Activated T-helper 1 cell treated with Interleukin-2 at 50 U/mL for 16 hours (primary cell): ENCODE results near the gene ZNF763.
"Not testable (repeated sequence)": the region's sequence is repeated elsewhere in the genome, so short reads cannot be mapped to it uniquely, and the experiment has no call there.

Source experiments
- DNase-seq: peaks from one replicate; pipeline ENCODE4 v3.0.0-alpha.2; 2020; ENCODE audit warnings: low read depth

Gene ZNF763

GRCh38 chr19:11973019-11973810, 8.4 kb downstream of the ZNF763 start:
- no peak for DNase-seq

DNA sequence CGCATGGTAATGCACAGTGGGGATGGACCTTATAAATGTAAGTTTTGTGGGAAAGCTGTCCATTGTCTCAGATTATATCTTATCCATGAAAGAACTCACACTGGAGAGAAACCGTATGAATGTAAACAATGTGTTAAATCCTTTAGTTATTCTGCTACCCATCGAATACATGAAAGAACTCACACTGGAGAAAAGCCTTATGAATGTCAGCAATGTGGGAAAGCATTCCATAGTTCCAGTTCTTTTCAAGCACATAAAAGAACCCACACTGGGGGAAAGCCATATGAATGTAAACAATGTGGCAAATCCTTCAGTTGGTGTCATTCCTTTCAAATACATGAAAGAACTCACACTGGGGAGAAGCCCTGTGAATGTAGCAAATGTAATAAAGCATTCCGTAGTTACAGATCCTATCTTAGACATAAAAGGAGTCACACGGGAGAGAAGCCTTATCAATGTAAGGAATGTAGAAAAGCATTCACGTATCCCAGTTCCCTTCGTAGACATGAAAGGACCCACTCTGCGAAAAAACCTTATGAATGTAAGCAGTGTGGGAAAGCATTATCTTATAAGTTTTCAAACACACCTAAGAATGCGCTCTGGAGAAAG, 13.8 kb downstream of the ZNF763 start:
- DNase-seq = no peak

DNA sequence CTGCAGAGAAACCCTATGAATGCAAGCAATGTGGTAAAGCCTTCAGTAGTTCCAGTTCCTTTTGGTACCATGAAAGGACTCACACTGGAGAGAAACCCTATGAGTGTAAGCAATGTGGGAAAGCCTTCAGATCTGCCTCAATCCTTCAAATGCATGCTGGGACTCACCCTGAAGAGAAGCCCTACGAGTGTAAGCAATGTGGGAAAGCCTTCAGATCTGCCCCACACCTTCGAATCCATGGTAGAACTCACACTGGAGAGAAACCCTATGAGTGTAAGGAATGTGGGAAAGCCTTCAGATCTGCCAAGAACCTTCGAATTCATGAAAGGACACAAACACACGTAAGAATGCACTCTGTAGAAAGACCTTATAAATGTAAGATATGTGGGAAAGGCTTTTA, 14.7 kb downstream of the ZNF763 start:
- DNase-seq = no peak

- DNase-seq = no peak
Measured at GRCh38 chr19:11982526-11982925, 17.7 kb downstream of the ZNF763 start.

- no peak for DNase-seq
Measured at GRCh38 chr19:11984986-11985385, 20.1 kb downstream of the ZNF763 start.

GRCh38 chr19:11986754-11987153, 21.9 kb downstream of the ZNF763 start:
- DNase-seq = no peak

GRCh38 chr19:11987405-11988281, 22.8 kb downstream of the ZNF763 start:
- peak; percentile 78 for DNase-seq

GRCh38 chr19:11989112-11989456, 24.2 kb downstream of the ZNF763 start:
- DNase-seq = no peak

- not testable (repeated sequence) for DNase-seq
Measured at GRCh38 chr19:11991921-11992320, 27.1 kb downstream of the ZNF763 start.

DNA sequence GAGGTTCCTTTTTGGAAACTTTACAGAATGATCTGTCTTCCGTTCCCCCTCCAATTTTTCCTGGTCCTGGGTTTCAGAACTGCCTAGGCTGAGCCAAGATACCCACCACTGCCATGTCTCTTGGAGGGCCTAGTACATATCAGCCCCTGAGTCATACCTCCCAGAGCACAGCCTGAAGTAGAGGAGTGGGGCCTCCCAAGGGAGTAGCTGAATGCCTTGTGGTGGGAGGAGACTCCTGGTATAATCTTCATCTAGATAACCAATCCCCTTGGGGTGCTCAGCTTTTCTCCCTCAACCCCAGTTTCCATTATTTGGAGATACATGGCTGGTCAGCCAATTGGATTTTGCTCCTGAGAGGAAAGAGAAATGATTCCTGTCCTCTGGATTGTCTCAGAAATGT, 30.3 kb downstream of the ZNF763 start:
- no peak for DNase-seq

DNA sequence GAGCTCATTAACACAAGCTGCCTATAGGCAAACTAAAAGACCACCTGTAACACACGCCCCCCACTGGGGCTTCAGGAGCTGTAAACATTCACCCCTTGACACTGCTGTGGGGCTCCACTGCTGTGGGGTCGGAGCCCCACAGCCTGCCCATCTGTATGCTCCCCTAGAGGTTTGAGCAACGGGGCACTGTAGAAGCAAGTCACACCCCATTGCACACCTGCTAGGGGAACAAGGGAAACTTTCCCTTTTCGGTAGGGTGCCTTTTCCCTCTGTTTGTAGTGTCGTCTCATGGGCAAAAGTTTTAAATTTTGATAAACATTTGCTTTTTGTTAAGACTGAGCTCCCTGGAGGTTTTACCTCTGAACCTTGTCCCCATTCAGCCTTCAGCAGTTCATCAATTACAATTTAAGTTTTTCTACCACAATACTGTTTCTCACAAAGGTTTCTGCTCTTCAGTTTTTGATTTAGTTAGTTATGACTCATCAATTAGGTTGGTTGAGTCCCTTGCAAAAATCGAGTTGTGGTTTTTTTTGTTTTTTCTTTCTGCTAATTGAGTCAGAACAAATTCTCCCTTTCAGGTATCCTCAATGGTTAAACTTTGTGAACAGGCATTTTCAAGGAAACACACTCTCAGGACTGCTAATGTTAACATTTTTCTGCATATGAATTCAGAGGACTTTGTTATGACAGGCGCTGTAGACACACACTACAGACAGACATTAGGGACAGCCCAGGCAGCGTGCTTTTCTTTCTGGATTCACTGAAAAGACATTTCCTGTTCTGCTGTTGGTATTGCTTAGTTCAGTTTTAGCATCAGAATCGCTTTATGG, 35.5 kb downstream of the ZNF763 start:
- no peak for DNase-seq

GRCh38 chr19:12015015-12015752, 50.3 kb downstream of the ZNF763 start:
- no peak for DNase-seq

GRCh38 chr19:12015753-12016116, 50.9 kb downstream of the ZNF763 start:
- DNase-seq = no peak
